GM23338 (cell line): ENCODE measurements around the gene TENM3. TPM values are rescaled to one million over a fixed set of nuclear protein-coding genes. Genes with fewer than 3 reads are reported as not detected.

Experiments used
- ATAC-seq: fragments of 200-7000 bp; cut with Tn5 transposase; 3 replicates; pipeline ENCODE4 v1.9.1; 2020
- DNase-seq: peaks from one replicate; pipeline ENCODE4 v3.0.0-alpha.2; 2015; ENCODE audit warnings: low spot score
- H2AFZ ChIP-seq: fragments of 200-600 bp; sonication (generic); 2 replicates; pipeline ENCODE4 v1.8.0; 2016; ENCODE audit warnings: antibody characterized with exemption, mild to moderate bottlenecking, moderate library complexity
- H3F3A ChIP-seq: fragments of 200-600 bp; sonication (generic); replicated peaks from 2 replicates; pipeline ENCODE4 v1.8.0; 2017; ENCODE audit warnings: antibody characterized with exemption, mixed run types, low read depth
- H3K27ac ChIP-seq: fragments of 200-600 bp; sonication (generic); 2 replicates; pipeline ENCODE4 v1.6.1; 2016; ENCODE audit warnings: low read depth
- H3K27me3 ChIP-seq: fragments of 200-600 bp; sonication (generic); 2 replicates; pipeline ENCODE4 v1.8.0; 2016; ENCODE audit warnings: mild to moderate bottlenecking, mixed run types, moderate library complexity; ENCODE audit not compliant: insufficient read depth
- H3K36me3 ChIP-seq: fragments of 200-600 bp; sonication (generic); 2 replicates; pipeline ENCODE4 v1.8.0; 2016; ENCODE audit warnings: mild to moderate bottlenecking; ENCODE audit not compliant: insufficient read depth
- H3K4me1 ChIP-seq: fragments of 200-600 bp; sonication (generic); 2 replicates; pipeline ENCODE4 v1.8.0; 2016; ENCODE audit warnings: mild to moderate bottlenecking, moderate library complexity; ENCODE audit not compliant: insufficient read depth
- H3K4me2 ChIP-seq: fragments of 200-600 bp; sonication (generic); 2 replicates; pipeline ENCODE4 v1.7.1; 2017; ENCODE audit warnings: mixed run types
- H3K4me3 ChIP-seq: fragments of 200-600 bp; sonication (generic); 2 replicates; pipeline ENCODE4 v1.6.1; 2016; ENCODE audit warnings: mixed run types
- H3K79me2 ChIP-seq: fragments of 200-600 bp; sonication (generic); replicated peaks from 2 replicates; pipeline ENCODE4 v1.8.0; 2017; ENCODE audit warnings: mild to moderate bottlenecking; ENCODE audit not compliant: insufficient read depth
- H3K9me2 ChIP-seq: fragments of 200-600 bp; sonication (generic); 2 replicates; pipeline ENCODE4 v1.8.0; 2017; ENCODE audit not compliant: insufficient read depth
- H4K20me1 ChIP-seq: fragments of 200-600 bp; sonication (generic); replicated peaks from 2 replicates; pipeline ENCODE4 v1.8.0; 2017; ENCODE audit warnings: mild to moderate bottlenecking; ENCODE audit not compliant: insufficient read depth
- H3K27ac Mint-ChIP-seq: 2 replicates; pipeline ENCODE4 v1.8.0; 2020; ENCODE audit warnings: inconsistent platforms, mild to moderate bottlenecking, moderate library complexity, mixed read lengths
- H3K27me3 Mint-ChIP-seq: 3 replicates; pipeline ENCODE4 v1.8.0; 2022; ENCODE audit warnings: low read depth, mild to moderate bottlenecking, moderate library complexity, mixed read lengths, inconsistent platforms; ENCODE audit not compliant: insufficient read depth, poor library complexity
- H3K36me3 Mint-ChIP-seq: 3 replicates; pipeline ENCODE4 v1.8.0; 2021; ENCODE audit warnings: low read depth, mild to moderate bottlenecking, inconsistent platforms, moderate library complexity, mixed read lengths
- H3K4me1 Mint-ChIP-seq: 3 replicates; pipeline ENCODE4 v1.8.0; 2020; ENCODE audit warnings: mild to moderate bottlenecking, inconsistent platforms, mixed read lengths
- H3K4me3 Mint-ChIP-seq: 3 replicates; pipeline ENCODE4 v1.8.0; 2021; ENCODE audit warnings: moderate library complexity, mild to moderate bottlenecking, inconsistent platforms, mixed read lengths
- H3K9me3 Mint-ChIP-seq: 3 replicates; pipeline ENCODE4 v1.8.0; 2020; ENCODE audit warnings: moderate library complexity, mild to moderate bottlenecking, inconsistent platforms, mixed read lengths
- CREB1 ChIP-seq: fragments of 250-450 bp; sonication (Bioruptor Pico); IDR thresholded peaks from 2 replicates; pipeline ENCODE4 v1.5.0; 2020; ENCODE audit warnings: low read depth, mild to moderate bottlenecking, moderate library complexity
- ETS1 ChIP-seq: IDR thresholded peaks from 2 replicates; pipeline ENCODE4 v1.6.1; 2016; ENCODE audit warnings: antibody characterized with exemption
- EZH2 ChIP-seq: fragments of 200-600 bp; sonication (generic); IDR thresholded peaks from one replicate; pipeline ENCODE4 v1.8.0; 2017; ENCODE audit warnings: antibody characterized with exemption, mild to moderate bottlenecking, low read depth; ENCODE audit not compliant: unreplicated experiment
- JUNB ChIP-seq: IDR thresholded peaks from one replicate; pipeline ENCODE4 v1.6.1; 2016; ENCODE audit warnings: antibody characterized with exemption; ENCODE audit not compliant: unreplicated experiment
- POLR2AphosphoS5 ChIP-seq: IDR thresholded peaks from 2 replicates; pipeline ENCODE4 v1.6.1; 2016; ENCODE audit warnings: antibody characterized with exemption, low read depth
- REST ChIP-seq: IDR thresholded peaks from one replicate; pipeline ENCODE4 v1.6.1; 2018; ENCODE audit warnings: antibody characterized with exemption; ENCODE audit not compliant: unreplicated experiment
- STAT1 ChIP-seq: IDR thresholded peaks from one replicate; pipeline ENCODE4 v1.6.1; 2016; ENCODE audit warnings: antibody characterized with exemption; ENCODE audit not compliant: unreplicated experiment
- ZNF331 ChIP-seq: fragments of 250-450 bp; sonication (Bioruptor Pico); IDR thresholded peaks from 2 replicates; pipeline ENCODE4 v1.5.0; 2020; ENCODE audit warnings: low read depth, mild to moderate bottlenecking, moderate library complexity
- ZNF462 ChIP-seq: fragments of 250-450 bp; sonication (Bioruptor Pico); IDR thresholded peaks from 2 replicates; pipeline ENCODE4 v1.5.0; 2020; ENCODE audit warnings: mild to moderate bottlenecking, moderate library complexity
- polyA plus RNA-seq: library from polyadenylated mRNA; unstranded; fragments of >200 nt; fragmentation: Nextera tagmentation; extraction: Ambion mirVana; gene quantifications from 2 replicates; pipeline ENCODE4 v1.2.1, GENCODE V29; 2016
- total RNA-seq: library from RNA; depleted of rRNA; stranded (reverse); fragments of >200 nt; shearing (Covaris generic); gene quantifications from 2 replicates; pipeline ENCODE4 v1.2.3, GENCODE V29; 2014

Gene TENM3
- total and polyA plus RNA-seq, 2 experiments from 2014 or later: 22.2 to 128 TPM

GRCh38 chr4:182837831-182838230 lies 594.6 kb downstream of the TENM3 start (continued):
- TF ChIP-seq ETS1 (no peak), REST (no peak), POLR2AphosphoS5 (no peak)

- H3K79me2 ChIP-seq: no peaks in the 10 kb centered on the region
- Mint-ChIP-seq H3K4me1 (peaks cover 7% of the 10 kb centered on the region), H3K36me3 (no peaks in the 10 kb centered on the region; the same call in 2 of the 3 replicates), H3K9me3 (no peaks in the 10 kb centered on the region), H3K4me3 (no peak overlapping the region), H3K27ac (no peak overlapping the region), H3K27me3 (peaks cover 10% of the 10 kb centered on the region)
- no peaks in the 10 kb centered on the region for H3K9me2 ChIP-seq
- H3K4me1 ChIP-seq: peaks cover 4% of the 10 kb centered on the region; the same call in 1 of the 2 replicates
- ATAC-seq (no peak), DNase-seq (no peak)
- no peaks in the 10 kb centered on the region for H3K27me3 ChIP-seq
- H3K36me3 ChIP-seq: no peaks in the 10 kb centered on the region
- H2AFZ ChIP-seq: no peak overlapping the region
- H3K27ac ChIP-seq: no peak overlapping the region
- no peak overlapping the region for H3K4me2 ChIP-seq
- no peak overlapping the region for H3K4me3 ChIP-seq
- no peaks in the 10 kb centered on the region for H4K20me1 ChIP-seq
- no peaks in the 10 kb centered on the region for H3F3A ChIP-seq
- no peak for TF ChIP-seq STAT1
- no peak for TF ChIP-seq ZNF331 (CRISPR knock-in tag)
- TF ChIP-seq ETS1: no peak
- TF ChIP-seq JUNB: no peak
- TF ChIP-seq REST: no peak
- TF ChIP-seq POLR2AphosphoS5: no peak
- no peak for TF ChIP-seq CREB1 (CRISPR knock-in tag)
- no peak for TF ChIP-seq EZH2
- no peak for TF ChIP-seq ZNF462 (CRISPR knock-in tag)
Measured at GRCh38 chr4:182838535-182838934, 595.3 kb downstream of the TENM3 start.
